Neural cell (in vitro differentiated cells): Measurements from ENCODE around the gene SPACA6. TPM values are rescaled to one million over a fixed set of nuclear protein-coding genes. Genes with fewer than 3 reads are reported as not detected.

Source experiments
- H2AFZ ChIP-seq: fragments of 200-600, 300-800 bp; sonication (generic), shearing (Covaris generic); 2 replicates; pipeline ENCODE4 v1.6.0; 2014; ENCODE audit warnings: low read depth, mild to moderate bottlenecking, antibody characterized with exemption, low read length, moderate library complexity
- H3F3A ChIP-seq: fragments of 200-600 bp; shearing (Covaris generic); 2 replicates; pipeline ENCODE4 v1.6.1; 2016; ENCODE audit warnings: mild to moderate bottlenecking, moderate library complexity, mixed read lengths, antibody characterized with exemption, low read length; ENCODE audit not compliant: insufficient read depth, poor library complexity, severe bottlenecking
- H3K27ac ChIP-seq: fragments of 200-600, 300-800 bp; sonication (generic), shearing (Covaris generic); 2 replicates; pipeline ENCODE4 v1.5.1; 2014; ENCODE audit warnings: mild to moderate bottlenecking, low read length, moderate library complexity
- H3K27me3 ChIP-seq: fragments of 300-800, 200-600 bp; sonication (generic), shearing (Covaris generic); 2 replicates; pipeline ENCODE4 v1.6.0; 2014; ENCODE audit warnings: mild to moderate bottlenecking, low read depth, low read length, moderate library complexity; ENCODE audit not compliant: insufficient read depth
- H3K36me3 ChIP-seq: fragments of 300-800, 200-600 bp; sonication (generic), shearing (Covaris generic); 2 replicates; pipeline ENCODE4 v1.5.1; 2014; ENCODE audit warnings: mild to moderate bottlenecking, antibody characterized with exemption, low read length, moderate library complexity; ENCODE audit not compliant: insufficient read depth
- H3K4me2 ChIP-seq: fragments of 300-800, 200-600 bp; sonication (generic), shearing (Covaris generic); 2 replicates; pipeline ENCODE4 v1.6.0; 2014; ENCODE audit warnings: mild to moderate bottlenecking, low read length
- H3K4me3 ChIP-seq: fragments of 300-800, 200-600 bp; sonication (generic), shearing (Covaris generic); 2 replicates; pipeline ENCODE4 v1.5.1; 2014; ENCODE audit warnings: mild to moderate bottlenecking, low read length, moderate library complexity
- H3K79me2 ChIP-seq: fragments of 200-600 bp; shearing (Covaris generic); replicated peaks from 2 replicates; pipeline ENCODE4 v1.6.0; 2014; ENCODE audit warnings: mild to moderate bottlenecking, low read length, moderate library complexity; ENCODE audit not compliant: insufficient read depth
- H3K9ac ChIP-seq: fragments of 300-800, 200-600 bp; sonication (generic), shearing (Covaris generic); 2 replicates; pipeline ENCODE4 v1.6.1; 2016; ENCODE audit warnings: mild to moderate bottlenecking, low read length, mixed read lengths
- H3K9me2 ChIP-seq: fragments of 200-600 bp; shearing (Covaris generic); 2 replicates; pipeline ENCODE4 v1.6.1; 2016; ENCODE audit warnings: mild to moderate bottlenecking, low read length, mixed read lengths; ENCODE audit not compliant: insufficient read depth
- H3K9me3 ChIP-seq: fragments of 200-600, 300-800 bp; sonication (generic), shearing (Covaris generic); 2 replicates; pipeline ENCODE4 v1.6.1; 2016; ENCODE audit warnings: mild to moderate bottlenecking, mixed run types, low read length, moderate library complexity, mixed read lengths
- H4K20me1 ChIP-seq: fragments of 200-600 bp; shearing (Covaris generic); 2 replicates; pipeline ENCODE4 v1.6.1; 2016; ENCODE audit warnings: mild to moderate bottlenecking, mixed run types; ENCODE audit not compliant: insufficient read depth
- EP300 ChIP-seq: fragments of 450-650 bp; conservative IDR thresholded peaks from 2 replicates; pipeline ENCODE4 v1.6.1; 2014; ENCODE audit warnings: antibody characterized with exemption, mild to moderate bottlenecking, moderate library complexity; ENCODE audit not compliant: poor library complexity, severe bottlenecking
- EZH2 ChIP-seq: fragments of 200-600, 300-800 bp; shearing (Covaris generic), sonication (generic); IDR thresholded peaks from 2 replicates; pipeline ENCODE4 v1.6.1; 2014; ENCODE audit warnings: antibody characterized with exemption, low read length, borderline replicate concordance, mild to moderate bottlenecking; ENCODE audit not compliant: insufficient read depth, poor library complexity, severe bottlenecking
- MXI1 ChIP-seq: fragments of 450-650 bp; conservative IDR thresholded peaks from 2 replicates; pipeline ENCODE4 v1.6.1; 2014; ENCODE audit warnings: antibody characterized with exemption, mild to moderate bottlenecking; ENCODE audit not compliant: poor library complexity, severe bottlenecking
- POLR2AphosphoS5 ChIP-seq: IDR thresholded peaks from 2 replicates; pipeline ENCODE4 v1.6.1; 2012
- RAD21 ChIP-seq: fragments of 450-650 bp; conservative IDR thresholded peaks from 2 replicates; pipeline ENCODE4 v1.6.1; 2014; ENCODE audit warnings: antibody characterized with exemption, mild to moderate bottlenecking, moderate library complexity
- SMC3 ChIP-seq: fragments of 450-650 bp; conservative IDR thresholded peaks from 2 replicates; pipeline ENCODE4 v1.6.1; 2014; ENCODE audit warnings: antibody characterized with exemption, mild to moderate bottlenecking, moderate library complexity; ENCODE audit not compliant: poor library complexity
- TAF1 ChIP-seq: IDR thresholded peaks from 2 replicates; pipeline ENCODE4 v1.6.1; 2012; ENCODE audit warnings: low read depth
- polyA plus RNA-seq: library from polyadenylated mRNA; depleted of rRNA; stranded (reverse); fragments of >200 nt; gene quantifications from 2 replicates; pipeline ENCODE4 v1.2.3, GENCODE V29; 2014
- TF ChIP-seq, protein P1 (sequence below): IDR thresholded peaks from 2 replicates; pipeline ENCODE4 v1.6.1; 2012; ENCODE audit warnings: borderline replicate concordance
- TF ChIP-seq, protein P2 (sequence below): fragments of 450-650 bp; IDR thresholded peaks from 2 replicates; pipeline ENCODE4 v1.5.1; 2014; ENCODE audit warnings: antibody characterized with exemption, mild to moderate bottlenecking, moderate library complexity; ENCODE audit not compliant: poor library complexity, severe bottlenecking

The SPACA6 gene
- polyA plus RNA-seq, 1 donor from 2014 or later: 5.2 TPM

DNA sequence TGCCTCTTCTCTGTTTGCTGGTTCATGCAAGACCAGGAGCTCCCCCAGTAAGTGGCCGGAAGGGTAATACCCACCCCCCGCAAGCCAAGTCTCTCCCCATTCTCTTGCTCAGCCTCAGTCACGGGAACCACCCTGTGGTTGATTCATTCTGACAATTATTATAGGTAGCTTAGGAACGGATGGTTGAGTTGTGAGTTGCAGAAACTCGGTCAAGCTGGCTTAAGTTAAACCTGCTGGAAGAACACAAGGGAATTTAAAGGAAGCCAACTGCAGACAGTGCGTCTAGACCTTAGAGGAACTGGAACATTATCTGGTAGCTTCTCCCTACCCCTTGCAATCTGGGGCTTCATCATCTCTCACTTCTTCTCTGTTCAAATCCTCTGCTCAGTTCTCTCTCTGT, 49.7 kb downstream of the SPACA6 start:
- Histone ChIP-seq H3K4me3 (no peak overlapping the region), H3K36me3 (no peaks in the 10 kb centered on the region), H4K20me1 (no peaks in the 10 kb centered on the region), H2AFZ (no peak overlapping the region), H3K27ac (no peak overlapping the region), H3K9me3 (no peaks in the 10 kb centered on the region), H3F3A (no peaks in the 10 kb centered on the region), H3K9ac (no peak overlapping the region), H3K4me2 (no peak overlapping the region), H3K27me3 (no peaks in the 10 kb centered on the region), H3K79me2 (no peaks in the 10 kb centered on the region), H3K9me2 (no peaks in the 10 kb centered on the region)
- no peak for TF ChIP-seq EZH2
- TF ChIP-seq, protein P1, sequence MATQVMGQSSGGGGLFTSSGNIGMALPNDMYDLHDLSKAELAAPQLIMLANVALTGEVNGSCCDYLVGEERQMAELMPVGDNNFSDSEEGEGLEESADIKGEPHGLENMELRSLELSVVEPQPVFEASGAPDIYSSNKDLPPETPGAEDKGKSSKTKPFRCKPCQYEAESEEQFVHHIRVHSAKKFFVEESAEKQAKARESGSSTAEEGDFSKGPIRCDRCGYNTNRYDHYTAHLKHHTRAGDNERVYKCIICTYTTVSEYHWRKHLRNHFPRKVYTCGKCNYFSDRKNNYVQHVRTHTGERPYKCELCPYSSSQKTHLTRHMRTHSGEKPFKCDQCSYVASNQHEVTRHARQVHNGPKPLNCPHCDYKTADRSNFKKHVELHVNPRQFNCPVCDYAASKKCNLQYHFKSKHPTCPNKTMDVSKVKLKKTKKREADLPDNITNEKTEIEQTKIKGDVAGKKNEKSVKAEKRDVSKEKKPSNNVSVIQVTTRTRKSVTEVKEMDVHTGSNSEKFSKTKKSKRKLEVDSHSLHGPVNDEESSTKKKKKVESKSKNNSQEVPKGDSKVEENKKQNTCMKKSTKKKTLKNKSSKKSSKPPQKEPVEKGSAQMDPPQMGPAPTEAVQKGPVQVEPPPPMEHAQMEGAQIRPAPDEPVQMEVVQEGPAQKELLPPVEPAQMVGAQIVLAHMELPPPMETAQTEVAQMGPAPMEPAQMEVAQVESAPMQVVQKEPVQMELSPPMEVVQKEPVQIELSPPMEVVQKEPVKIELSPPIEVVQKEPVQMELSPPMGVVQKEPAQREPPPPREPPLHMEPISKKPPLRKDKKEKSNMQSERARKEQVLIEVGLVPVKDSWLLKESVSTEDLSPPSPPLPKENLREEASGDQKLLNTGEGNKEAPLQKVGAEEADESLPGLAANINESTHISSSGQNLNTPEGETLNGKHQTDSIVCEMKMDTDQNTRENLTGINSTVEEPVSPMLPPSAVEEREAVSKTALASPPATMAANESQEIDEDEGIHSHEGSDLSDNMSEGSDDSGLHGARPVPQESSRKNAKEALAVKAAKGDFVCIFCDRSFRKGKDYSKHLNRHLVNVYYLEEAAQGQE: no peak
- no peak for TF ChIP-seq SMC3
- TF ChIP-seq TAF1: no peak
- TF ChIP-seq EP300: no peak
- no peak for TF ChIP-seq MXI1
- TF ChIP-seq RAD21: no peak
- no peak for TF ChIP-seq POLR2AphosphoS5
- TF ChIP-seq, protein P2, sequence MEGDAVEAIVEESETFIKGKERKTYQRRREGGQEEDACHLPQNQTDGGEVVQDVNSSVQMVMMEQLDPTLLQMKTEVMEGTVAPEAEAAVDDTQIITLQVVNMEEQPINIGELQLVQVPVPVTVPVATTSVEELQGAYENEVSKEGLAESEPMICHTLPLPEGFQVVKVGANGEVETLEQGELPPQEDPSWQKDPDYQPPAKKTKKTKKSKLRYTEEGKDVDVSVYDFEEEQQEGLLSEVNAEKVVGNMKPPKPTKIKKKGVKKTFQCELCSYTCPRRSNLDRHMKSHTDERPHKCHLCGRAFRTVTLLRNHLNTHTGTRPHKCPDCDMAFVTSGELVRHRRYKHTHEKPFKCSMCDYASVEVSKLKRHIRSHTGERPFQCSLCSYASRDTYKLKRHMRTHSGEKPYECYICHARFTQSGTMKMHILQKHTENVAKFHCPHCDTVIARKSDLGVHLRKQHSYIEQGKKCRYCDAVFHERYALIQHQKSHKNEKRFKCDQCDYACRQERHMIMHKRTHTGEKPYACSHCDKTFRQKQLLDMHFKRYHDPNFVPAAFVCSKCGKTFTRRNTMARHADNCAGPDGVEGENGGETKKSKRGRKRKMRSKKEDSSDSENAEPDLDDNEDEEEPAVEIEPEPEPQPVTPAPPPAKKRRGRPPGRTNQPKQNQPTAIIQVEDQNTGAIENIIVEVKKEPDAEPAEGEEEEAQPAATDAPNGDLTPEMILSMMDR: no peak

DNA sequence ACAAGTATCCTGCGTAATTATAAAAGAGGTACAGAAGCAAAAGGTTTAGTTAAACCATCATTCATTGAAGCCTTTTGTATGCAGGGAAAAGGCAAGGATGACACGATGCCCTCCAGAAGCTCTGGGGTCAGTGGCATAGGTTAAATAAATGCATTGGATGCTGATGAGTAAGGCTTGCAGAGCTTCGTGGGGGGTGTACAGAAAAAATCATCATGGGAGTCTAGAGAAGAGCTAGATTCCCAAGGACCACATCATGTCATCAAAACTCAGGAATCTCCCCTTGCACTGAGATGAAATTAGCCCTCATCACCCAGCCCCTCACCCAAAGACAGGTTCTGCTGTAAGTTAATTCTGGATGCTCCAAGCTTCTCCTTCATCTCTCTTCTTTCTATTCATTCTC, 50.3 kb downstream of the SPACA6 start:
- no peaks in the 10 kb centered on the region for H3K9me3 ChIP-seq
- H2AFZ ChIP-seq: no peak overlapping the region
- TF ChIP-seq, protein P1: no peak
- no peak for TF ChIP-seq TAF1
- no peak for TF ChIP-seq POLR2AphosphoS5
- TF ChIP-seq MXI1: no peak
- TF ChIP-seq, protein P2: no peak
- TF ChIP-seq SMC3: no peak
- TF ChIP-seq RAD21: no peak
- H3K4me2 ChIP-seq: no peak overlapping the region
- H3K79me2 ChIP-seq: no peaks in the 10 kb centered on the region
- no peaks in the 10 kb centered on the region for H3K9me2 ChIP-seq
- no peak overlapping the region for H3K27ac ChIP-seq
- H4K20me1 ChIP-seq: no peaks in the 10 kb centered on the region
- no peaks in the 10 kb centered on the region for H3K27me3 ChIP-seq
- no peaks in the 10 kb centered on the region for H3K36me3 ChIP-seq
- H3K4me3 ChIP-seq: no peak overlapping the region
- no peaks in the 10 kb centered on the region for H3F3A ChIP-seq
- no peak overlapping the region for H3K9ac ChIP-seq
